Keratinocyte (primary cell): Measurements from ENCODE around the gene EFCAB6. TPM values are rescaled to one million over a fixed set of nuclear protein-coding genes. Genes with fewer than 3 reads are reported as not detected.

ENCODE experiments used
- DNase-seq: peaks from one replicate; pipeline ENCODE4 v3.0.0-alpha.2; 2011; ENCODE audit warnings: low read depth, missing footprints, low spot score
- FAIRE-seq: peaks from 2 replicates; lab custom pipeline; 2011; peaks lifted over from hg19 to GRCh38; lab: Jason Lieb, UNC
- H2AFZ ChIP-seq: 2 replicates; pipeline ENCODE4 v1.6.0; 2012; ENCODE audit warnings: low read length, control low read depth, inconsistent platforms; ENCODE audit not compliant: control insufficient read depth
- H3K27ac ChIP-seq: 2 replicates; pipeline ENCODE4 v1.5.1; 2011; ENCODE audit warnings: low read length; ENCODE audit not compliant: control insufficient read depth, insufficient read depth
- H3K27me3 ChIP-seq: 3 replicates; pipeline ENCODE4 v1.6.0; 2011; ENCODE audit warnings: low read length; ENCODE audit not compliant: control insufficient read depth, insufficient read depth; ENCODE audit errors: extremely low read depth
- H3K36me3 ChIP-seq, 2 experiments: 2 replicates in 1 of 2; 3 replicates in 1 of 2; pipeline ENCODE4 v1.5.1; 2011; ENCODE audit warnings: low read length in 2 of 2, mild to moderate bottlenecking in 1 of 2; ENCODE audit not compliant: control insufficient read depth in 2 of 2, insufficient read depth in 2 of 2; ENCODE audit errors: extremely low read depth in 1 of 2
- H3K4me1 ChIP-seq: 3 replicates; pipeline ENCODE4 v1.5.1; 2011; ENCODE audit warnings: low read length; ENCODE audit not compliant: control insufficient read depth, insufficient read depth; ENCODE audit errors: extremely low read depth
- H3K4me2 ChIP-seq: 3 replicates; pipeline ENCODE4 v1.6.0; 2011; ENCODE audit warnings: low read depth, low read length; ENCODE audit not compliant: control insufficient read depth, insufficient read depth; ENCODE audit errors: extremely low read depth
- H3K4me3 ChIP-seq, 3 experiments: fragments of 200-600 bp in 1 of 3; sonication (generic) in 1 of 3; 2 replicates in 2 of 3; 3 replicates in 1 of 3; pipeline ENCODE4 v1.5.1; 2011 to 2016; ENCODE audit warnings: low read length in 3 of 3, mild to moderate bottlenecking in 3 of 3, control low read depth in 2 of 3, inconsistent platforms in 1 of 3, low read depth in 1 of 3, mixed read lengths in 1 of 3, mixed run types in 1 of 3, moderate library complexity in 1 of 3; ENCODE audit not compliant: control insufficient read depth in 2 of 3, insufficient read depth in 2 of 3; ENCODE audit errors: extremely low read depth in 1 of 3
- H3K79me2 ChIP-seq: 2 replicates; pipeline ENCODE4 v1.6.0; 2012; ENCODE audit warnings: low read length; ENCODE audit not compliant: control insufficient read depth, insufficient read depth
- H3K9ac ChIP-seq: 3 replicates; pipeline ENCODE4 v1.6.0; 2011; ENCODE audit warnings: low read length; ENCODE audit not compliant: control insufficient read depth, insufficient read depth; ENCODE audit errors: extremely low read depth
- H3K9me1 ChIP-seq: 3 replicates; pipeline ENCODE4 v1.6.0; 2011; ENCODE audit warnings: low read length; ENCODE audit not compliant: control insufficient read depth, insufficient read depth; ENCODE audit errors: extremely low read depth
- H3K9me3 ChIP-seq: 2 replicates; pipeline ENCODE4 v1.5.1; 2012; ENCODE audit warnings: low read depth, low read length; ENCODE audit not compliant: control insufficient read depth
- H4K20me1 ChIP-seq: 3 replicates; pipeline ENCODE4 v1.6.0; 2011; ENCODE audit warnings: low read length; ENCODE audit not compliant: control insufficient read depth, insufficient read depth; ENCODE audit errors: extremely low read depth
- CTCF ChIP-seq, 3 experiments: IDR thresholded peaks in 1 of 3; conservative IDR thresholded peaks in 1 of 3; optimal IDR thresholded peaks in 1 of 3; 2 replicates in 2 of 3; 3 replicates in 1 of 3; pipeline versions ENCODE3 to v1.5.1; 2011; ENCODE audit warnings: low read length in 3 of 3, mild to moderate bottlenecking in 3 of 3, moderate library complexity in 2 of 3, control low read depth in 1 of 3, inconsistent platforms in 1 of 3; ENCODE audit not compliant: insufficient read depth in 2 of 3; ENCODE audit errors: extremely low read depth in 1 of 3
- EZH2 ChIP-seq: IDR thresholded peaks from one replicate; pipeline ENCODE4 v1.6.1; 2012; ENCODE audit warnings: inconsistent platforms, mild to moderate bottlenecking, low read length, moderate library complexity
- dilution Hi-C: fragments of 300-500 bp; cut with MboI; formaldehyde crosslinking; loops from one replicate; pipeline ENCODE4 v1.7.0; 2020; ENCODE audit warnings: low sequenced_read_pairs; ENCODE audit not compliant: extremely low pct_ligation_motif_present
- polyA plus RNA-seq, 5 experiments: library from polyadenylated mRNA; depleted of rRNA in 3 of 5; stranded (reverse) in 3 of 5; stranded (forward) in 1 of 5; unstranded in 1 of 5; fragments of >200 nt; gene quantifications; 1 replicate in 1 of 5; 2 replicates in 3 of 5; 3 replicates in 1 of 5; pipeline versions ENCODE4 v1.2.1 to v1.2.3, GENCODE V29; 2011 to 2012; ENCODE audit warnings: missing spikeins in 2 of 5, low read depth in 1 of 5, low replicate concordance in 1 of 5

The EFCAB6 gene
- polyA plus RNA-seq, 1 donor (not counting 4 experiments of a cell fraction or from before 2014, with no cell fraction given) = 0.18 TPM

- Histone ChIP-seq H2AFZ (no peak overlapping the region), H4K20me1 (no peaks in the 10 kb centered on the region), H3K4me3 (no peak overlapping the region), H3K27me3 (peaks cover 4% of the 10 kb centered on the region), H3K27ac (no peak overlapping the region), H3K79me2 (no peaks in the 10 kb centered on the region), H3K9me1 (no peaks in the 10 kb centered on the region), H3K9ac (no peak overlapping the region), H3K4me2 (no peak overlapping the region), H3K36me3 (no peaks in the 10 kb centered on the region), H3K9me3 (no peaks in the 10 kb centered on the region), H3K4me1 (no peaks in the 10 kb centered on the region)
- DNase-seq (no peak), FAIRE-seq (no peak)
- dilution Hi-C loops = no loop called here
- no peak for TF ChIP-seq CTCF (optimal IDR thresholded peaks at IDR 0.05 in 1 of 3, IDR thresholded peaks at IDR 0.05 in 1 of 3, conservative IDR thresholded peaks at IDR 0.05 in 1 of 3; ENCODE audit: extremely low read depth in 1 of 3, insufficient read depth in 2 of 3, low read length in 3 of 3)
Measured at GRCh38 chr22:43740587-43741270, 71.4 kb downstream of the EFCAB6 start.

- no peak for FAIRE-seq
- dilution Hi-C loops = no loop called here
Measured at GRCh38 chr22:43739851-43740379, 72.2 kb downstream of the EFCAB6 start.

More at GRCh38 chr22:43739851-43740379, 72.2 kb downstream of the EFCAB6 start:
- Histone ChIP-seq H3K9me1 (no peaks in the 10 kb centered on the region), H3K9ac (no peak overlapping the region), H4K20me1 (no peaks in the 10 kb centered on the region), H2AFZ (no peak overlapping the region), H3K79me2 (no peaks in the 10 kb centered on the region), H3K4me3 (no peak overlapping the region), H3K4me1 (no peaks in the 10 kb centered on the region), H3K36me3 (no peaks in the 10 kb centered on the region), H3K27me3 (peaks cover 4% of the 10 kb centered on the region), H3K4me2 (no peak overlapping the region), H3K9me3 (no peaks in the 10 kb centered on the region), H3K27ac (no peak overlapping the region)
- DNase-seq = no peak
- TF ChIP-seq EZH2 (no peak), CTCF (optimal IDR thresholded peaks at IDR 0.05 in 1 of 3, IDR thresholded peaks at IDR 0.05 in 1 of 3, conservative IDR thresholded peaks at IDR 0.05 in 1 of 3; ENCODE audit: extremely low read depth in 1 of 3, insufficient read depth in 2 of 3, low read length in 3 of 3) (no peak)
